Activated T-cell treated with anti-CD3 and anti-CD28 coated beads, Interleukin-2, amount 50 U/mL, for 1 hour (primary cell): ENCODE results near the gene ANKLE1.
A peak's percentile ranks its signal among the peaks of the same experiment; 100 is the strongest.
"Not testable (repeated sequence)": the region's sequence is repeated elsewhere in the genome, so short reads cannot be mapped to it uniquely, and the experiment has no call there.

ENCODE experiments used
- DNase-seq: peaks from one replicate; pipeline ENCODE4 v3.0.0-alpha.2; 2020

Gene ANKLE1

GRCh38 chr19:17285415-17286135 is 3.9 kb downstream of the ANKLE1 start:
- DNase-seq = no peak

DNA sequence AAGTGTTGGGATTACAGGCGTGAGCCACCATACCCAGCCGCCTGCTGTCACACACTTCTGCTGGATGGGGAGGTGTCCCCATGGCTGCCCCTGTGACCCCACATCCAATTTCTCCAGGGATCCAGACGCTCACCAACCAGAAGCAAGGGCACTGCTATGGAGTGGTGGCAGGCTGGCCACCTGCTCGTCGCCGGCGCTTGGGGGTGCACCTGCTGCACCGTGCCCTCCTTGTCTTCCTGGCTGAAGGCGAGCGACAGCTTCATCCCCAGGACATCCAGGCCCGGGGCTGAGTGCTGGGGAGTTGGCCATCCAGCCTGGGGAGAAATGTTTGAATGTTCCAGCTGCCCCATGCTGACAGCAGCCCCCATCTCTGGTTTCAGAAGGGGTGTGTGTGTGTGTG is 4.6 kb downstream of the ANKLE1 start:
- DNase-seq = no peak

- no peak for DNase-seq
These were observed 5.1 kb downstream of the ANKLE1 start for GRCh38 chr19:17286752-17287151.

GRCh38 chr19:17289489-17289888 is 7.8 kb downstream of the ANKLE1 start:
- no peak for DNase-seq

- peak; percentile 86 for DNase-seq
These were observed 10.8 kb downstream of the ANKLE1 start for GRCh38 chr19:17292301-17293074.

DNA sequence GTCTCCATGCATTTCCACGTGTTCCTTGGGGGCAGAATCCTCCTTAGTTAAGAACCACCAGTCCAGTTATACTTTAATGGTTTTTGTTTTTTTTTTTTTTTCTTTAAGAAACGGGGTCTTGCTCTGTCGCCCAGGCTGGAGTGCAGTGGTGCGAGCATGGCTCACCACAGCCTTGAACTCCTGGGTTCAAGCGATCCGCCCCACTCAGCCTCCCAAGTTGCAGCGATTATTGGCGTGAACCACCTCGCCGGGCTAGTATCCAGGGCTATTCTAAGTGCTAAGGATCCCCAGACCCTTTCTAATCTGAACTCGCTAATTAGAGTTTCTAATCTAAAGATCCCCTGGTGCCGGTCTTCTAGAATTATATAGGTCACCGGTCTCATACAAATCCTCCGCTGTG is 11.9 kb downstream of the ANKLE1 start:
- DNase-seq = no peak

DNA sequence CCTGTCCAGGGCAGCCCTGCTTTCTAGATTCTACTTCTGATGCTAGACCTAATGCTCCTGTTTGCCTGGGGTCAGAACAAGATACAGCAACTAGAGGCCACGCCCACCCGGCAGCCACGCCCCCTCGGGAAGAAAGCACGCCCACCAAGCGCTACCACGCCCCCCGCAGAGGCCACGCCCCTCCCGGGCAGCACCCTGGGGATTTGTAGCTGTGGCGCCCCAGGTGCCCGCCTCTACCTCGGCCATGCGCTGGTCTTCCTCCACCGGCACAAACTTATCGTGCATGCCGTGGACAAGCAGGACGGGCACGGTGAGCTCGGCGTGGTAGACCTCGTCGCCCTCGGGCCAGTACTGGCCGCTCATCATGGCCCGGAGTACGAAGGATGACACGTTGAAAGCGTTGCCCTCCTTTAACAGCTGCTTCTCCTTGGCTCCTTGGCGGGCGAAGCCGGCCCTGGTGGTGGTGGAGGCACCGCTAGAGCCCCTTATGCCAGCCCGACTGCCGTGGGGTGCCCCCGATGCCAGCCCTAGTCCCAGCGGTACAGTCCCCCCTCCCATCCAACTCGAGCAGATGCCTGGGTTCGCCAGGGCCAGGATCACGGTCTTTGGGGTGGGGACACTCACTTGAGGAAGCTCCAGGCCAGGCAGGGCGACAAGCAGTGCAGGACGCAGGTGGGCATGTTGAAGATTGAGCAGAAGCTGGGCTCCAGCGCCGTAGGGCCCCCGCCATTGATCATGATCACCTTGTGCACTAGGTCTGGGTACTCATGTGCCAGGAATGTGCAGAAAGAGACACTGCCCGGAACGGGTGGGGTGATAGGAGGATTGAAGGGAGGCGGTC is 12.6 kb downstream of the ANKLE1 start:
- DNase-seq = peak; percentile 62

- DNase-seq = not testable (repeated sequence)
These were observed 13.8 kb downstream of the ANKLE1 start for GRCh38 chr19:17295551-17295950.

GRCh38 chr19:17296273-17296672 is 14.6 kb downstream of the ANKLE1 start:
- DNase-seq = no peak

- no peak for DNase-seq
These were observed 15.3 kb downstream of the ANKLE1 start for GRCh38 chr19:17296976-17297375.

GRCh38 chr19:17300992-17301619 is 19.4 kb downstream of the ANKLE1 start:
- DNase-seq = no peak

- DNase-seq = no peak
These were observed 20.9 kb downstream of the ANKLE1 start for GRCh38 chr19:17302391-17303166.

- DNase-seq = peak; percentile 94
These were observed 21.7 kb downstream of the ANKLE1 start, which contains the start of gene ABHD8 for GRCh38 chr19:17303167-17303939. ABHD8 (minus strand) TSS chr19:17303425; CDS start chr19:17301616, 1,809 bp downstream.

- DNase-seq = no peak
These were observed 22.2 kb downstream of the ANKLE1 start for GRCh38 chr19:17303940-17304267.

DNA sequence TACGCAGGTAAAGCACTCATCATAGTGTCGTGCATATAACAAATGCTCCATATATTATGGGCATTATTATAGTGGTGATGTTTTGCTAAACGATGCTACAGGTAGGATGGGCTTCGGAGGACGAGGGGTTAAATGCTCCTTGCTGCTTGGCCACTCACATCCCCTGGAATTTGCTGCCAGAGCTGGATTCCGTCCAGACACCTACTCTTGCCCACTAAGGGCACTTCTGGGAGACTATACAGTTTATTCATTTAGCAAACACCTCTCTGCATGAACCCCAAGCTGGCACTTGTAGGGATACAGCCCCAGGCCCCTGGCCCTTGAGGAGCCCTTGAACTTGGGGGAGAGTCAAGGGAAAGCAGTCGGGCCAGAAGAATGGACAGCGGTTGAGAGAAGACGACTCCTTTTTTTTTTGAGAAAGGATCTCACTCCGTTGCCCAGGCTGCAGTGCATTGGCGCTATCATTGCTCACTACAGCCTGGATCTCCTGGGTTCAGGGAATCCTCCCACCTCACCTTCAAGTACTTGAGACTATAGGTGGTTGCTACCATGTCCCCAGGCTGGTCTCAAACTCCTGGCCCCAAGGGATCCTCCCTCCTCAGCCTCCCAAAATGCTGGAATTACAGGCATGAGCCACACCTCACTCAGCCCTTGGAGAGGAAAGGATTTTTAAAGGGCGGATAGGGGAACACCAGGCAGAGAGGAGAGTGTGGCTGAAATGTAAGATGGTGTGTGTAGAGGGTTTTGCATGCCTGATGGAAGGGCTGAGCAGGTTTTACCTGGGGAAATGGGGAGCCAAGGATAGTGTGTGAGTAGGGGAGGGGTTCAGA is 22.9 kb downstream of the ANKLE1 start:
- no peak for DNase-seq

- no peak for DNase-seq
These were observed 23.5 kb downstream of the ANKLE1 start for GRCh38 chr19:17305216-17305516.

- peak; percentile 89 for DNase-seq
These were observed 24.0 kb downstream of the ANKLE1 start, which contains the start of gene MRPL34 for GRCh38 chr19:17305517-17306284. MRPL34 (plus strand) TSS chr19:17305872; CDS start chr19:17305893, 21 bp downstream.

DNA sequence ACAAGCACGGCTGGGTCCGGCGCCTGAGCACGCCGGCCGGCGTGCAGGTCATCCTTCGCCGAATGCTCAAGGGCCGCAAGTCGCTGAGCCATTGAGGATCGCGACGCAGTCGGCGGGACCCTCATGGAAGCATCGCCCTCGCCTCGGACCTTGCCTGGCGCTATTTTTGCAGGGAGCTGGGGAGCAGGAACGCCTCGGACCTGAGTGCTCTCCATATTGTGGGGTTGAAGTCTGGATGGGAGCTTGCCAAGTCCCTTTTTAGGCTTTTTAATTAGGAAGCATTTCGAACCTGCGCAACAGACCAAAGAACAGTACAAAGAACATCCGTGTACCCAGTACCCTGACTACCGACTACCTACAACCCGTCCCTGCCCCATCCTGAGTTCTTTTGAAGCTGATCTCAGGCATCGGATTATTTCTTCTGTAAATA is 24.6 kb downstream of the ANKLE1 start:
- no peak for DNase-seq

DNA sequence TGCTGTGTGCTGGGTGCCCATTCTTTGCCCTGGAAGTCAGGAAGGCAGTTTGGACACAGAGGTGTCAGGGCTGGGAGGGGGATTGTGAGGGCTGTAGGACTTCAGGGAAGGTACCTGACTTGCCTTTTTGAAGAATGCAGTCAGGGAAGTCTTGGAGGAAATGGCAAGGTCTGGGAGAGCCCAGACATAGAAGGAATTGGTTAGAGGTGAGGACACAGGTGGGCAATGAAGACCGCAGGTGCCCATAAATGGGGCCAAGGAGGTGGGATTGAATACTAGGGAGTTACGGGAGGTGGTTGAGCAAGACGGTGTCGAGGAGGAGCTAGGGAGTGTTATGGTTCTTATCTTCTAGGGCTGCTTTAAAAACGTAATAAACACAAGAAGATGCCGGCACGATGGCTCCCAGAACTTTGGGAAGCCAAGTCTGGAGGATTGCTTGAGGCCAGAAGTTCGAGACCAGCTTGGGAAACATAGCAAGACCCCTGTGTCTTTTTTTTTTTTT is 26.2 kb downstream of the ANKLE1 start:
- DNase-seq = no peak
